ENCODE measurements around the gene ZNF366.

Gene ZNF366

DNA sequence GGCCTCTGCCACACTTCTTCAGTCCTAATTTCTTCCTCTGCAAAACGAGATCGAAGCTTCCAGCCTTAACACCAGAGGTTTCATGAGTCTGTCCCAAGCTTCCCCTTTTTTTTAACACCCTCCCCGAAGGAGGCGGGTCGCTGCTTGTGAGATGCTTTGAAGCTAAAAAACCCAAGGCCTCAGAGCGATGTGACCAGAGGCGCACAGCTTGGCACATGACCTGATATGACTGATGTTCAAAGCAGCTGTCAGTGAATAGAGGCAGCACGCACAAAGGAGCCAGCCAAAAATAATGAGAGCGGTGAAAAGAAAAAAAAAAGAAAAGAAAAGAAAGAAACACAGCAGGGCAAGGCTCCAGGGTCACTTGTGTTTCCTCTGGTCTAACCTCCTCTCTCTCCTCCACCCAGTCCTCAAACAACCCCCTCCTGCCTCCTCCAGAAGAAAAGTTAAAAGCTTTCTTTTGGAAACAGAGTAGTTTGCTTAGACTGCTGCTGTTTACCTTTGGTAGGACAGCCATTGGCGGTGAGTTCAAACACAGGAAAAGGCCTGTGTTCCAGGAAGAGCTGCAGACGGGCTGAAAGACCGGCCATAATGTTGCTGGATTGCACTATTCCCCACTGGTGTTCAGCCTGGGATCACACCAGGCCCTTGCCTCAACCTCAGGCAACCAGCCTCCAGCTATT, 10.9 kb upstream of the ZNF366 start:
- no peak for DNase-seq

DNA sequence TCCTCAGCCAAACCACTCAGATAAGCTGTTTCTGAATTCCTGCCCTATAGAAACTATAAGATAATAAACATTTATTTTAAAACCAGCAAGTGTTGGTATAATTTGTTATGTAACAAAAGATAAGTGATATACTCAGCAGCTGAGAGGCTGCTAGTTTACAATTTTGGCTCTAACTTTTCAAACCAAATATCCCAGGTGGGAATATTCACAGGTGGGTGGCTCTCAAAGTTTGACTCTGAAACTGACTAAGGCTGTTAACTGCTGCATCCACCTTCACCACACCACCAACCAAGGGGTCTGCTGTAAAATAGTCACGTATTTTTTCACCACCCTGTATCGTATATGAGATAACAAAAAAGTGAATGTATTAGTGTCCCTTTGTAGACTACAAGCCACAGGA, 9.7 kb upstream of the ZNF366 start:
- no peak for DNase-seq

DNA sequence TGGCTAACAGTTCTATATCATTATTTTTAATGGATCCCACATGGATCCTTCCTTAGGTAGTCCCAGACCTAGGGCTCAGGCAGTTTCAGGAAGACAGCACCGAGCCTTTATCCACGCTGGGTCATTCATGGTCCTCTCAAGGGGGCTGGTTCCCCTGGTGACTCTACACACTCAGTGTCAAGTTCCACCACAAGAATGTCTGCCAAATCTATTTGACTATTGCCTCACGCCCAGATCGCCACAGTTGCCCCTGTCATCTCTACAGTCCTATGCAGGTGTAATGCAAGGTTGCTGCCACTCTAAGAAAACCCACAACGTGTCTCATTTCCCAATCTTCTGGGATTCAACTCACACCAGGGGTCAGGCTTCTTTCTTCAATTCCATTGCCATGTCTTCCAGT, 8.0 kb upstream of the ZNF366 start:
- DNase-seq: no peak

DNA sequence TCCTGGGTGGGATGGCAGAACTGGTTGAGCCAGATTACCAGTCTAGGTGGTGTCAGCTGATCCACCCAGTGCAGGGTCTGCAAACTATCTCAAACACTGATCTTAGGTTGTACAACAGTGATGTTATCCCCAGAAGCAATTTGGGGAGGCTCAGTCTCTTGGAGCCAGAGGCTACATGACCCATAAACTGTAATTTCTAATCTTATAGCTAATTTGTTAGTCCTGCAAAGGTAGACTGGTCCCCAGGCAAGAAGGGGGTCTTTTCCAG, 5.3 kb upstream of the ZNF366 start:
- no peak for DNase-seq

DNA sequence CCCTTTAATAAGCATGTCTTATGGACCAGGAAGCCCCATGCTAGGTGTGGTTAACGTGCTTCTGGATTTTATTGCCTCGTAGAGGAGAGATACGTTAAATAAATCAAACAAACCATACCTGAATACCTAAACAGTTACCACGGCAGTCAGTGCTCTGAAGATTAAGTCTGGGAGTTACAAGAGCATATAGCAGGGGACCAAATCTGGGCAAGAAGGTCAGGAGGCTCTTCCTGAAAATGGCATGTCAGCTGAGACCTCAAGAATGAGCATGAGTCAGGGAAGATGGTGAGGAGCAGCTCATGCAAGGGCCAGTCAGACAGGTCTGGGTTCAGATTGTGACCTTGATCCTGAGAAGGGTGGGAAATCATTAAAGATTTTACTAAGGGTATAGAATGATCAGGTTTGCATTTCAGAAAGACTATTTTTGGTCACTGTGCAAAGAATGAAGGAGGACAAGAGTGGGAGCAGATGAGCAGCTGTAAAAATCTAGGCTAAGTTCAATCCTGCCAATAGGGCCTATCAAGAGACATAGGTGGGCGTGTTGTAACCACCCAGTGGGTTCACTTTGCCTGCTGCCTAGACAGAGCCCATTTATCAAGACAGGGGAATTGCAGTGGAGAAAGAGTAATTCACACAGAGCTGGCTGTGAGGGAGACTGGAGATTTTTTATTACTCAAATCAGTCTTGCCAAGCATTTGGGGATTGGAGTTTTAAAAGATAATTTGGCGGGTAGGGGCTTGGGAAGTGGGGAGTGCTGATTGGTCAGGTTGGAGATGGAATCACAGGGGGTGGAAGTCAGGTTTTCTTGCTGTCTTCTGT, 4.8 kb upstream of the ZNF366 start:
- no peak for DNase-seq

DNA sequence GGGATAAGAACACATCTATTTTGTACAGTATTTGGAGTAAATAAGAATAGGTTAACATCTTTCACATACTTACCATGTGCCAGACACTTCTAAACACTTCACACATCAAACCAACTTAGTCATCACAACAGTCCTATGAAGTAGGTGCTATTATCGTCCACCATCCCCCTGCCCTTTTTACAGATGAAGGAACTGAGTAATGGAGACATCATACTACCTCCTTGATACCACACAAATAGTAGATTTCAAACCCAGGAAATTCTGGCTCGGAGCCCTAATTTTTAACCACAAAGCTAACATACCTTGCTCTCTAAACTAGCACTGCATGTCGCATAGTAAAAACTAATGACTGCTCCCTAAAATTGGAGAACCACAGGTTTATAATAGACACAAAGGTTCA, 4.2 kb upstream of the ZNF366 start:
- no peak for DNase-seq

DNA sequence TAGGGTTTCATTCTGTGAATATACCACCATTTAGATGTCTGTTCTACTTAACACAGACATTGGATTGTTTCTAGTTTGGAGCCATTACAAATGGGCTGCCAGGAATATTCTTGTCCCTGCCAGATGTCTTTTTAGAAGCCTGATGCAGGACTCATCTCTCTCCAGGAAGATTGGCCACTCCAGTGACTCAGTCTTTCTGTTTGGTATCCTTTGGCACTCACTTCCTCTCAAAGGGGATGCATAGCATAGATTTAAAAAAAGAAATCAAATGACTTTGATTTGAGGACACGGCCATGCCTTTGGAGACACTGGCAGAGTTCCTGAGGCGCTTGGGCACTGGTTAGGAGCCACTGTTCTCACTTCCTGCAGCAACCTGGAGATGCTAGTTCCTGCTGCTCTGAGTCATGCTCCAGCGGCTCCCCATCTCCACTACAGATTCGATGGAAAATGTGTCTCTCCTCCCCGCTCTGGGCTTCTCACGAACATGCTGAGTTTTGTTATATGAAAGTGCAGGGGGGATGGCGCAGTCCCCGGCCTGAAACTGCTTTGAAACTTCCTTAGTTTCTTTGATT, 3.5 kb upstream of the ZNF366 start:
- DNase-seq: no peak

DNA sequence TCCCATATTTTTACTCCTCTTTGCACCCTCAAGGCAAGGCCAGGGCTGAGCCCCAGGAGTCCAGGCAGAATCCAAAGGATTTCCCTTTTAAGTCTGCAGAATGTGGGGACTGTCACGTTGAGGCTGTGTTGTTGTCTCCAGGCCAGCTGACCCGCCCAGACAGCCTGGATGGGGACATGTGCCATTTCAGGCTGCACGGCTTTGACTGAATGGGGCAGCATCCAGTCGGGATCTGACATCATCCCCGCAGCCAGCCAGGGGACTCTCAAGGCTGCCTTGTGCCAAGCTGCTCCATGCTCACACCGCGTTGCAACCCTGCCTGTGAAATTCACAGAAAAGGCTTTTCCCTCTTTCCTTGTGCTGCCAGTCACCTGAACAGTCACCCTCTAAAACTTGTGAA, 2.2 kb upstream of the ZNF366 start:
- no peak for DNase-seq

DNA sequence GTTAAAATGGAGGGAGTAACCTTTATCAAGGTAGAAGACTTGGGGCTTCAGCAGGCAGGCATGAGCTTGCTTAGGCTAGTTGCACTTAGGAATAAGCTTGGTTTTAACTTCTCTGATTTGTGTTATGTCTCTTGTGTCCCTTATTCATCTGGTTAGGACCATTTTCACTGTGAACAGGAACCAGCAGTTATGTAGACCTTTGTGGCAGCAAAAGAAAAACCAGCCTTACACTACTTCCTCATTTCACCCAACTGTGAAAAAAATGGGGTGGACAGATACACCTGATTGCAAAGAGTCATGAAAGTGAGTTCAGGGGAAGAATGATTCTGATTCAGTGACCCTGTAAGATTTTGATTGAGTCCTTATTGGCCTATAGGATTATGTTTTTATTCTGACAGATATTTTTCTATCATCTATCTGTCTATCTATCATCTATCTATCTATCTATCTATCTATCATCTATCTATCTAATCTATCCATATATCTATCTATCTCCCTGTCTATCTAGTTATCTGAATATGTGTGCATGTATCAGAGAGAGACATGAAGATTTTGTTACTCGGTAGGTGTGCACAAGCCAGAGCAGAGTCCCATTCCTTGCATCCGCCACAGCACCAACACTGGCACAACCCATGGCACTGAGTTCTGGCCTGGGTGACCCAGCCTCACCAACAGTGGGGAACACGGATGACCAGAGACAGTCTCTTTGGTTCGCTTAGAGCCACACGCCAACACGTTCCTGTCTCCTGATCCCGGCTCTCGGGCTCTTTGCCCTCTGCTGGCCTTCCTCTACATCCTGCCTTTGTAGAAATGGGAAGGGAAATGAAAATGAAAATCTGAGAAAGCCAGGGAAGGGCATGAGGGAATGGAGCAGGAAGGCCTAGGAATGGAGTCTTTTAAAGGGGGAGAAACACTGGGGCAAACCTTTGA, 1.3 kb upstream of the ZNF366 start:
- DNase-seq: no peak

DNA sequence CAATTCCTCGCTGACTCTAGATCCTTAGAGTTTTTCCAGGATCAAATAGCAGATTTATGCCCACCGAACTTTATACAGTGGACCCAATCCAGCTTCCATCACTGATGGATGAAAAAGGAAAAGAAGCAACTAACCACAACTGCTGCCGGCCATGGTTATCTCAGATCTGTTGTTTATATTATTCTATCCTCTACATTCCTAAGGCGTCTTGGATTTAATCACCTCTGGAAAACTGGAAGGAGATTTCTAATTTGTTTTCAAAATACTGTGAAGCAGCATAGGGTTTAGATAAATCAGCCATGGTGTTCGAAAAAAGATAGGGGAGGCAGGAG, 663 bp upstream of the ZNF366 start:
- no peak for DNase-seq

DNA sequence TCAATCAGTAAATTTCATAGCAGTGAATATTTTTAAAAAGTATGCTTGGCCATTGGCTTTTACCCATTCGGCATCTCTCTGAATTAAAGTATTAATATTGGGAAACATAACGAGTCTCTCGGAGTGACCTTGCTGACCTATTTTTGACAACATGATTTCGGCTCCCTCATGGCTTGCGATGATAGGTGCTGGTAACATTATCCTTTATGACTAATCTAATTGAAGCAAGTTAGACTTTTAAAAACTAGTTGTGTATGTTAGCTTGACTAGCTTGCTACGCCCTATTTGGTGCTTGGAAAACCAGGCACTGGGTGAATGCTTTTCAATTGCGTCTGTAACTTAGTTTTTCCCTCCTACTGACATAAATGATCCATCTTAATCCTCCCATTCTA, 1.1 kb downstream of the ZNF366 start:
- no peak for DNase-seq

DNA sequence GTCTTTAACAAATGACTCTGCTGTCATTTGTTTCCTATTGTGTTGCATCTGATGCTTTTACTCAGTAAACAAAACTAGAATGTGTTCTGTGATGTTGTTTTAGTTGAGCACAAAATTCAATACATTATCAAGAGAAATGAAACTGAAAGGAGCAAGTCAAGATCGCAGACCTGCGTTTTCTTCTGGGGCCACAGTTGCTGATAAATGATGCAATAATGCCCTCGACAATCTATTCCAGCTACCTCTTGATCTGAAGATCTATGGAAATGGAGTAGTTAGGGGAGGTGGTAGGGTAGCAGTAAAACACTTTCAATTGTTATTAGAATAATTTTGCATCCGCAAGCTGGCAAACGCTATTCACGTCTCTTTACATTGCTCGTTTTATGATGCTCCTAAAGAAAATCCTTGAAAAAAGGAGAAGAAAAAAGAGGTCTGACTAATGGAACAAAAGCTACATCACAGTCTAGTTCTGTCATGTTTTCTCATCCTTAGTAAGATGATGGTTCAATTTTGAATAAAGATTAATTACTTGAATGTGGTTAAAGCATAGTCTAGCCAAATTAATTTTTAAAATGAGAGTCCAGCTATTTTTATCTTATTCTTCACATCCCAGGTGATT, 1.6 kb downstream of the ZNF366 start:
- no peak for DNase-seq

DNA sequence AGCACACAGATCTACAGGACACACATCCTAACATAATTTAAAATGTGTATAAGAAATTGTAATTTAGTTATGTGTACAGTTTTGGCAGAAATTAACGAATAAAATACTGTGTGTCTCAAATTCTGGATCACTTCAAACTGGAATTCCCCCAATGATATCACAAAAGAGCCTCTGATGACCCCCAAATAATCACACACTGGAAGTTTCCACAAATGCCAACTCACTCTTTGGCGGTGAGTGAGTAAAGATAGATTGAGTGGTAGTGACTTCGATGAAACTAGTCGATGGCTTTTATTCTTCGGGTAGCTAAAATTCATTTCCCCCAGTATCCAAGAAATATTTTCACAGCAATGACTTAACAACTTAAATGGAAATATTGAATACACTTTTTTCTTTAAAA, 2.2 kb downstream of the ZNF366 start:
- no peak for DNase-seq

DNA sequence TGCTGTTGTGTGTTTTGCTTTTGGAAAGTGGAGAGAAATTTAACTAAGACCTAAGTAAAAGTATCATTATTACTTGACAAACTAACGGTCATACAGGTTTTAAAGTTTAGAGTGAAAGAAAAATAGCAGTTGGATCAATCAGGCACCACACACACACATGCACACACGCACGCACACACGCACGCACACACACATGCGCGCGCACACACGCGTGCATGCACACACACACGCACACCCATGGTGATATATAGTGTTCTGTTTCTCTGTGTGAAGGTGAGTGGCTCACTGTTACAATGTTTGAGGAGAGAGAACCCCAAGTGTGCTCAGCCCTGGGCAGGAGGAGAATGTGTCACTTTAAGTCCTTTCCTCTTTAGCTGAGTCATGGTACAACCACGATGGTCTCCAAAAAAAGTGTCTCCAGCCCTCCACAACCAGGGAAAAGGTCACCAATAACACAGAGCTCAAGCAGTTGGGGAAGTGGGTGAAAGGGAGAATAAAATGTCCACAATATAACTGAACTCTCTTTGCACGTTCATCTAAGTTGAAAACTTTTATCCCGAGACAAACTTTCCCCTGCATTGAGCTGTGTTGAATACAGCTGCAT, 3.2 kb downstream of the ZNF366 start:
- peak; percentile 27 for DNase-seq

DNA sequence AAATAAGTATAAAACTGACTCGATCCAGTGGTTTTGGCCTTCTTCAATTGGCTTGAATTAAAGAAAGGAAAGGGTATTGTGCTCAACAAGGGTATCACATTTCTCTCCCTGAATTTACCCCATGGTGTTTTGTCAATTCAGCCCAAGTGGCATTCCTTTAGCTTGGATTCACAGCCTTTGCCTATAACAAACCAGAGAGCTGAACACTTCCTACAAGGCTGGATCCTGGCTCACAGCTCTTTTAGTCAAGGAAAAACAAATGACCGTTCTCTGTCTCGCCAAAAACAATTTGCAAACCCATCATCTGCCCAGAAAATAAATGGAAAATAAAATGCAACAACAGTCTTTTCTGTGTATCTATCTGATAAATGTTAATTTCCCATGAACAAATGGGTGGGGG, 5.7 kb downstream of the ZNF366 start:
- DNase-seq: no peak

DNA sequence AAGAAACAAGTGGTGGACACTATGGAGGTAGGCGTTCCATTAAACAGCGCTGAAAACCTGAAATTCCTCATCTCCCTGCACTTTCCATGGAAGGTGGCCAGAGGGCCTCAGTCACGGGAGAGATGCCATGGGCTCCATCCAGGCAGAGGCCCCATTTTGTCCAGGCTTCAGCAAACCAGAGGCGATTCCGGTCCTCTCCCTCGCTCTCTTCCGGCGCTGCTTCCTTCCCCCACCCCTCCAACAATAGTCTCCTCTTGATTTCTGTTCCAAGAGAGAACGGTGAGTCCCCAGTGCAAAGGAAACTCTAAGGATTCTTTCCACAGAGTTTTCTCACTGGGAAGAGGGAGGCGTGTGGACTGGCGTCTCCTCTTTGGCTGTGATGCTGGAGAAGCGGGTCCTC, 7.5 kb downstream of the ZNF366 start:
- no peak for DNase-seq

DNA sequence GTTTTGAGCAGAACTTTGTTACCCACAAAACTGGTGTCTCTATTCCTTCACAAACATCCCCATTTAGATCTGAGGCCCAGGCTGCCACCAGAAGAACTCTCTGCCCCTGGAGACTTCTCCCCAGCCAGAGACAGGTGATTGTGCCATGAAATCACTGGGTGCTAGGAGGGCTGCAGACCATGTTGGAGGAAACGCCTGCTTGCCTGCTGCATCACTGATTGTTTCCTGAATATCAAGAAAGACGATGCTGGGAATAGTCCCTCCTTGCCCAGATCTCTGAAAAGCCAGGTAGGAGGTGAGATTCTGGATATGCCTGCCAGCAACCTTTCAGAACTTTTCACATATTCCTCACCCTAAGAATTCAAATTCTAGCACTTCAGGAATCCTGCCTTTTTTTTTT, 8.1 kb downstream of the ZNF366 start:
- DNase-seq: no peak

DNA sequence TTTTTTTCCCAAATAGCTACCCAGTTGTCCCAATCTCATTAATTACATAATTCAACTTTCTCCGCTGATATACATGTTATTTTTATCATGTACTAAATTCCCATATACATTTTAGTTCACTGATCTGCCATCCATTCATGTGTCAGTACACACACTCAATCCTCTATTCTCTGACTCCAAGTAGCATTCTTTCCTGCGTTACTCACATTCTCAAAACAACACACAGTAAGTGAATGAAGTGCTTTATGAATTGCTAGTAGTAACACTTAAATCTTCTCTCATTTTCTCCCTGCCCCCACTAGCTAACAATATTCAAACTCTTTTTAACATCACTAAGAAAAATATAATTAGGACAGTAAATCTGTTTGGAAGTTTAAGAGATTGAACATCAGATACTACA, 8.9 kb downstream of the ZNF366 start:
- no peak for DNase-seq

DNA sequence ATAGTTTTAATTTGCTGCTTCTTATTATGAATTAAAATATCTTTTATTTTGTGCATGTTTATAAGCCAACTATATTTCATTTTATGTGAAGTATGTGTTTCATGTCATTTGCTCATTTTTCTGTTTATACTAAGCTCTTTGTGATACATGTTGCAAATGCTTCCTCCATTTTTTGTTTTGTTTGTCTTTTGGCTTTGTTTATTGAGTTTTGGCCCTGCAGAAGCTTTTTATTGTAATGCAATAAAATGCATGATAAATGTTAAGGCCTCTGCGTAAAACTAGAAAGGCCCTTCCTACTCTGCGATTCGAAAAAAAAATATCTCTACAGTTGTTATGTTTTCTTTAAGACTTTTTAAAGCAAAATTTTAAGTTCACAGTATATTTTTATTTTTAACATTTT, 9.4 kb downstream of the ZNF366 start:
- DNase-seq: no peak

DNA sequence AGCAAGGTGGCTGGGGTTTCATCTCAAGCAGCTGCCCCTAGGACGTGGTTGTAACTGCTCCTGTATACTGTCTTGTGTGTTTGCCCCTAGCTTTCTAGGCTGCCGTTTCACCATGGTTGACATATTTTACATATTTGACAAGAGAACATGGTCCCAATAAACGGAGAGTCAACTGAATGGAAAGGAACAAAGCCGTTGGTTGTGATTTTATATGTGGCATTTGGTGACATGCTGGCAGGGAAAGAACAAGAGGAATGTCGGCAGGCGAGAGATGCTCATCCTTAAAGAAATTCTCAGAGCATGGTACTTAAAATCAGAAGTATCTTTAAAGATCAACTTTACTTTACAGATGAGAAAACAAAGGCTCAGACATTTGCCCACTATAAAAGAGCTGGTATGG, 11.8 kb downstream of the ZNF366 start:
- no peak for DNase-seq

DNA sequence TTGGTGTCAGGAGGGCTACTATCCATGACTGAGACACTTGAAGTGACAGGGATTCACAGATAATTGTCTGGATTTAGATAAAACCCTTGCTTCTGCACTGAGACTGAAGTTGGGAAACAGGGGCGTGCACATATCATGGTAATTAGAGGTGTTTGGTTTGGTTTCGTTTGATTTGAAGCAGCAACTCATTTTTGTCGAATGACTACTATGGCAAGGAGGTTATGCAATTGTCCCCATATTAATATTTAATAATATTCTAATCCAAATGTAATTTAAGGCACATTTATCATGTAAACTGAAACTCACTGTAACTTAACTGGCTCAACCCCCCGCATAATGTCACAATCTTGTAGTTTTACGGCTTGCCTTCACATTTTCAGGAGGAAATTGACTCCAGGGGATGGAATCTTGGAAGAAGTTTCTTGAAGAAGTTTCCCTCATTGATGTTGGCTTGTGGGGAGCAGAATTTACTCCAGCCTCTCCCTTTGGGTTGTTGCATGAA, 12.5 kb downstream of the ZNF366 start:
- no peak for DNase-seq

DNA sequence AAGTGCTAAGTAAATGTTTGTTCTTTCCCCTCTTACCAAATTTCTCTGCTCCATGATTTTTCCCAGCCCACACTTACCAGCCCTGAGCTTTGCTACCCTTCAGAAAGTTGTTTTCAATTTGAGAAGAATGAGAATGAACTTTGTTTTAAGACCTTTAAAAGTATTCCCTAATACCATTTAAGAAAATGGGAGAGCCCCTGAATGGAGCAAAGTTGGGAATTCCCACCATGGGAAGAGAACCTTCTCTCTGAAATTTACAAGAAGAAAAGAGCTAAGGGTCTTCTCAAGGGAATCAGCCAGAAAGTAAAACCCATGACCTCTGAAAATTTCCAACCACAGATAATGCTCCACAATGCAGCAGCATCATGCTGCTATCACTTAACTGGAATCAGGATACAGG, 17.7 kb downstream of the ZNF366 start:
- no peak for DNase-seq

DNA sequence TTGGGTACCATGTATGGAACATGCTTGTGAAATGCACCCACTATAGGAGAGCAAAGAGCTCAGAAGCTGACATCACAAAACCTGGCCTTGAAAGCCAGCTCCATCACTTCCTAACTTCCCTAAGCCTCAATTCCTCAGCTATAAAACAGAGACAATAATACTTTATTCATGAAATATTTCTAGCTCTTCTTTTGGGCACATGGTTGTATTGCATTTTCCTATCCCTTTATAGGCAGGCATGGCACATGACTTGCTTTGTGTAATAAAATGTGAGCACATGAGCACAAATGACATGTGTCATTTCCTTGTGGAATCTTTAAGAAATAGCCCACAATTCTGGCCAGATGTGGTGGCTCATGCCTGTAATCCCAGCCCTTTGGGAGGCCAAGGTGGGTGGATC, 18.5 kb downstream of the ZNF366 start:
- DNase-seq: no peak
